ENCODE measurements around the gene GRAMD1B. TPM values are rescaled to one million over a fixed set of nuclear protein-coding genes. Genes with fewer than 3 reads are reported as not detected.

GRAMD1B gene
- total and polyA plus RNA-seq, 2 donors (not counting 1 experiment from before 2014, with no cell fraction given), result 0.58 to 11.6 TPM

DNA sequence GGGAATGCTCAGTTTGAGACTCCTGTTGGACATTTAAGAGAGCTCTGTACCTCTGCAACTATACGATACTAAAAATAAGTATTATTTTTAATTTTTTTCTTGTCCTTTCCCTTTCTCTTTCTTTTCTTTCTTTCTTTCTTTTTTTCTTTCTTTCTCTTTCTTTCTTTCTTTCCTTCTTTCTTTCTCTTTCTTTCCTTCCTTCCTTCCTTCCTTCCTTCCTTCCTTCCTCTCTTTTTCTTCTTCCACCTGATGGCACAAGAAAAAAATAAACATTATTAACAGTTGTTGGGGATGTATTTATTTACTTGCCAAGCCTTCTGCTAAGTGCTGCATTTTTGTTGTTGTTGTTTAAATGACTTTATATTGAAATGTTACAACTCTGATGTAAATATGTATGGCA is 39.5 kb downstream of the GRAMD1B start:
- TF ChIP-seq EZH2 (IDR thresholded peaks at IDR 0.05; ENCODE audit: borderline replicate concordance, insufficient read depth, low read depth, low read length, poor library complexity, severe bottlenecking), result no peak
- TF ChIP-seq, protein P1, sequence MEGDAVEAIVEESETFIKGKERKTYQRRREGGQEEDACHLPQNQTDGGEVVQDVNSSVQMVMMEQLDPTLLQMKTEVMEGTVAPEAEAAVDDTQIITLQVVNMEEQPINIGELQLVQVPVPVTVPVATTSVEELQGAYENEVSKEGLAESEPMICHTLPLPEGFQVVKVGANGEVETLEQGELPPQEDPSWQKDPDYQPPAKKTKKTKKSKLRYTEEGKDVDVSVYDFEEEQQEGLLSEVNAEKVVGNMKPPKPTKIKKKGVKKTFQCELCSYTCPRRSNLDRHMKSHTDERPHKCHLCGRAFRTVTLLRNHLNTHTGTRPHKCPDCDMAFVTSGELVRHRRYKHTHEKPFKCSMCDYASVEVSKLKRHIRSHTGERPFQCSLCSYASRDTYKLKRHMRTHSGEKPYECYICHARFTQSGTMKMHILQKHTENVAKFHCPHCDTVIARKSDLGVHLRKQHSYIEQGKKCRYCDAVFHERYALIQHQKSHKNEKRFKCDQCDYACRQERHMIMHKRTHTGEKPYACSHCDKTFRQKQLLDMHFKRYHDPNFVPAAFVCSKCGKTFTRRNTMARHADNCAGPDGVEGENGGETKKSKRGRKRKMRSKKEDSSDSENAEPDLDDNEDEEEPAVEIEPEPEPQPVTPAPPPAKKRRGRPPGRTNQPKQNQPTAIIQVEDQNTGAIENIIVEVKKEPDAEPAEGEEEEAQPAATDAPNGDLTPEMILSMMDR (IDR thresholded peaks at IDR 0.05), result no peak
- no peaks in the 10 kb centered on the region for H3K9me3 Mint-ChIP-seq (ENCODE audit: insufficient read depth)
- no peaks in the 10 kb centered on the region for H3K79me2 ChIP-seq (ENCODE audit: control insufficient read depth, insufficient read depth, low read length)
- no peak overlapping the region for H3K27ac ChIP-seq (ENCODE audit: low read length in 2 of 2)
- no peak overlapping the region for H2AFZ ChIP-seq (ENCODE audit: insufficient read depth, low read depth, low read length, poor library complexity, severe bottlenecking)
- no peaks in the 10 kb centered on the region for H3K27me3 ChIP-seq (replicated peaks in 1 of 4; ENCODE audit: control extremely low read depth in 1 of 4, control insufficient read depth in 3 of 4, insufficient read depth in 4 of 4, low read length in 3 of 4)
- no peak overlapping the region for H3K27ac Mint-ChIP-seq
- no peaks in the 10 kb centered on the region for H3K27me3 Mint-ChIP-seq
- H3K4me3 ChIP-seq (ENCODE audit: control extremely low read depth in 1 of 5, extremely low read depth in 1 of 5, insufficient read depth in 1 of 5, low read depth in 2 of 5, low read length in 4 of 5), result no peak overlapping the region
- no peak overlapping the region for H3K4me2 ChIP-seq (replicated peaks; ENCODE audit: low read depth, low read length, poor library complexity, severe bottlenecking)
- no peaks in the 10 kb centered on the region for H3K4me1 ChIP-seq (ENCODE audit: control insufficient read depth in 2 of 2, insufficient read depth in 2 of 2, low read length in 2 of 2)
- intact Hi-C loops (cut with micrococcal nuclease), result no loop called here
- DNase-seq (no peak), ATAC-seq (ENCODE audit: low read depth) (no peak)
- no peaks in the 10 kb centered on the region for H3K36me3 ChIP-seq (replicated peaks in 1 of 2; ENCODE audit: control extremely low read depth in 1 of 2, control insufficient read depth in 1 of 2, extremely low read depth in 1 of 2, insufficient read depth in 2 of 2, low read length in 1 of 2)
- no peaks in the 10 kb centered on the region for H3K9me3 ChIP-seq (ENCODE audit: control extremely low read depth in 1 of 3, control insufficient read depth in 2 of 3, insufficient read depth in 1 of 3, low read length in 2 of 3)
- no peak overlapping the region for H3K9ac ChIP-seq (ENCODE audit: low read length)
- ChIA-PET CTCF (interaction anchor here (0.6 to 3.6 kb wide), 3 partner anchors 9 to 111 kb away, joined by 3 to 11 read pairs (median 7); no protein-coding TSS in a partner anchor), POLR2A (no interaction called here)
- no peak overlapping the region for H3K4me3 Mint-ChIP-seq
- peaks cover 6% of the 10 kb centered on the region for H3K4me1 Mint-ChIP-seq
- H4K20me1 ChIP-seq (ENCODE audit: control insufficient read depth, insufficient read depth, low read length, poor library complexity, severe bottlenecking), result no peaks in the 10 kb centered on the region
- WGBS (ENCODE audit: insufficient coverage), result no CpG with 5 or more reads among the region's 1 CpG

DNA sequence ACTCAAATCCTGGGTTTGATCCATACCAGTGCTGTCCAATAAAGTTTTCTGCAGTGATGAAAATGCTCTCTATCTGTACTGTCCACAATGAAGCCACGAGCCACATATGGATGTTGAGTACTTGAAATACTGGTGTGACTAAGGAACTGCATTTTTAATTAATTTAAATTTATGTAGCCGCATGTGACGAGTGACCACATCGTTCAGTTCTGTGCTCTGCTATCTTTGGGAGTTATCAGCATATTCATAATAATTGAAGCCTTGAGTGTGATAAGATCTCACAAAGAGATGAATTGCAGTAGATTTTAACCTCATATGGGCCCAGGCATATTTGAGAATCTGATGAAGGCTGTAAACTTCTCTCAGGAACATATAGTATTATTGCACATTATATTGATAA is 40.8 kb downstream of the GRAMD1B start:
- Histone ChIP-seq H2AFZ (ENCODE audit: insufficient read depth, low read depth, low read length, poor library complexity, severe bottlenecking) (no peak overlapping the region), H3K4me3 (ENCODE audit: control extremely low read depth in 1 of 5, extremely low read depth in 1 of 5, insufficient read depth in 1 of 5, low read depth in 2 of 5, low read length in 4 of 5) (no peak overlapping the region), H3K79me2 (ENCODE audit: control insufficient read depth, insufficient read depth, low read length) (no peaks in the 10 kb centered on the region), H3K36me3 (replicated peaks in 1 of 2; ENCODE audit: control extremely low read depth in 1 of 2, control insufficient read depth in 1 of 2, extremely low read depth in 1 of 2, insufficient read depth in 2 of 2, low read length in 1 of 2) (no peaks in the 10 kb centered on the region), H3K9ac (ENCODE audit: low read length) (no peak overlapping the region), H3K27ac (ENCODE audit: low read length in 2 of 2) (no peak overlapping the region), H4K20me1 (ENCODE audit: control insufficient read depth, insufficient read depth, low read length, poor library complexity, severe bottlenecking) (no peaks in the 10 kb centered on the region), H3K4me1 (ENCODE audit: control insufficient read depth in 2 of 2, insufficient read depth in 2 of 2, low read length in 2 of 2) (no peaks in the 10 kb centered on the region), H3K9me3 (ENCODE audit: control extremely low read depth in 1 of 3, control insufficient read depth in 2 of 3, insufficient read depth in 1 of 3, low read length in 2 of 3) (no peaks in the 10 kb centered on the region), H3K27me3 (replicated peaks in 1 of 4; ENCODE audit: control extremely low read depth in 1 of 4, control insufficient read depth in 3 of 4, insufficient read depth in 4 of 4, low read length in 3 of 4) (no peaks in the 10 kb centered on the region), H3K4me2 (replicated peaks; ENCODE audit: low read depth, low read length, poor library complexity, severe bottlenecking) (no peak overlapping the region)
- ChIA-PET POLR2A (no interaction called here), CTCF (interaction anchor here (1.3 to 3.6 kb wide), 2 partner anchors 8 to 64 kb away, joined by 7 to 11 read pairs; no protein-coding TSS in a partner anchor)
- intact Hi-C loops (cut with micrococcal nuclease), result no loop called here
- Mint-ChIP-seq H3K27ac (no peak overlapping the region), H3K4me1 (peaks cover under 1% of the 10 kb centered on the region), H3K4me3 (no peak overlapping the region), H3K27me3 (no peaks in the 10 kb centered on the region), H3K9me3 (ENCODE audit: insufficient read depth) (no peaks in the 10 kb centered on the region)
- DNase-seq (no peak), ATAC-seq (ENCODE audit: low read depth) (no peak)
- TF ChIP-seq, protein P1 (IDR thresholded peaks at IDR 0.05), result no peak
- no peak for TF ChIP-seq EZH2 (IDR thresholded peaks at IDR 0.05; ENCODE audit: borderline replicate concordance, insufficient read depth, low read depth, low read length, poor library complexity, severe bottlenecking)
- whole genome bisulfite sequencing (ENCODE audit: insufficient coverage), result 100% methylated on average over 1 of the region's 4 CpGs
